PFSK-1 (cell line): ENCODE measurements around the gene NDUFS7. TPM values are rescaled to one million over a fixed set of nuclear protein-coding genes. Genes with fewer than 3 reads are reported as not detected.

Source experiments
- FOXP2 ChIP-seq: optimal IDR thresholded peaks from 2 replicates; pipeline ENCODE3; 2011; ENCODE audit warnings: borderline replicate concordance, control low read depth, inconsistent platforms; ENCODE audit not compliant: insufficient read depth; ENCODE audit errors: extremely low read length, extremely low read depth
- POLR2AphosphoS5 ChIP-seq: IDR thresholded peaks from 2 replicates; pipeline ENCODE4 v1.6.1; 2012; ENCODE audit warnings: low read depth, mild to moderate bottlenecking, control low read depth, low read length, moderate library complexity
- SIN3A ChIP-seq: IDR thresholded peaks from 2 replicates; pipeline ENCODE4 v1.6.1; 2012; ENCODE audit warnings: mild to moderate bottlenecking, low read length, moderate library complexity, borderline replicate concordance; ENCODE audit not compliant: insufficient read depth
- TAF1 ChIP-seq: IDR thresholded peaks from 2 replicates; pipeline ENCODE4 v1.6.1; 2012; ENCODE audit warnings: low read length, control low read depth, borderline replicate concordance; ENCODE audit not compliant: insufficient read depth
- polyA plus RNA-seq: library from polyadenylated mRNA; unstranded; fragments of >200 nt; gene quantifications from one replicate; pipeline ENCODE4 v1.2.1, GENCODE V29; 2012; ENCODE audit warnings: low read depth, missing spikeins; ENCODE audit not compliant: insufficient read length
- TF ChIP-seq, protein P1 (sequence below), 2 experiments: IDR thresholded peaks; 2 replicates each; pipeline versions ENCODE4 v1.6.1 to v1.8.0; 2011 to 2012; ENCODE audit warnings: low read depth in 2 of 2, low read length in 2 of 2, control low read depth in 1 of 2, inconsistent platforms in 1 of 2, mild to moderate bottlenecking in 1 of 2, moderate library complexity in 1 of 2; ENCODE audit not compliant: insufficient read depth in 1 of 2

NDUFS7 gene
- 475 TPM for polyA plus RNA-seq

DNA sequence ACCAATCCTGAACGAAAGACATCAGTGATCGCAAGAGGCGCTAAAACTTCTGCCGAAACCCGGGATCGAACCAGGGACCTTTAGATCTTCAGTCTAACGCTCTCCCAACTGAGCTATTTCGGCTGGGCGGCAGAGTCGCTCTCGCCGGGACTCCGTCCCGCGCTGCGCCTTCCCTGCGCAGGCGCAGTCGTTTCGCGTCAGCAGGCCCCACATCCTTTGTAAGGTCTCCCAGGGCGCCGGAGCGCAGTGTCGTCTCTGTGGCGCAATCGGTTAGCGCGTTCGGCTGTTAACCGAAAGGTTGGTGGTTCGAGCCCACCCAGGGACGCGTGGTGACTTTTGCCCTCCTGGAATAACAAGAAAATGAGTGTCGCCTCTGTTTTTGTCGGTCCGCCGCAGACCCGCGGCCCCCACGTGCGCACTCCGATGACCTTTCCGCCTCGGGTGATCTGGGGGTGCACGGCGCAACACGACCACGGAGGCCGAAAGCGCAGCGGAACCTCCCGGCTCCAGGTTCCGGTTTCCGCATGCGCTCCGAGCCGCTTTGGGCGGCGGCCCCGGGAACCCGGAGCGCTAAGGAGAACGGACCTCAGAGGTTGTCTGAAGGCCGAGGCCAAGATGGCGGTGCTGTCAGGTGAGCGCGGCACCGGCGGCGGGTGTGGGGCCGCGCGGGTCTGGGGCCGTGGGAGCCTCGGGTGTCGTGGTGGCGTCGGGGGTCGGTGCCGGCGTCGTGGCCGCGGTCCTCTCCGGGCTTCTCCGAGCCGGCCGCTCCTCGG is at the start of gene NDUFS7:
Gene NDUFS7 (plus strand): TSS at position 596 of the 773 bp plus-strand sequence. CDS start 20 bp downstream, at position 616.
- TF ChIP-seq TAF1 (peak; percentile 88), POLR2AphosphoS5 (0 out of 2 replicates have a peak, but pooled peaks have one; percentile 48), FOXP2 (peak; percentile 91)
- TF ChIP-seq, protein P1, sequence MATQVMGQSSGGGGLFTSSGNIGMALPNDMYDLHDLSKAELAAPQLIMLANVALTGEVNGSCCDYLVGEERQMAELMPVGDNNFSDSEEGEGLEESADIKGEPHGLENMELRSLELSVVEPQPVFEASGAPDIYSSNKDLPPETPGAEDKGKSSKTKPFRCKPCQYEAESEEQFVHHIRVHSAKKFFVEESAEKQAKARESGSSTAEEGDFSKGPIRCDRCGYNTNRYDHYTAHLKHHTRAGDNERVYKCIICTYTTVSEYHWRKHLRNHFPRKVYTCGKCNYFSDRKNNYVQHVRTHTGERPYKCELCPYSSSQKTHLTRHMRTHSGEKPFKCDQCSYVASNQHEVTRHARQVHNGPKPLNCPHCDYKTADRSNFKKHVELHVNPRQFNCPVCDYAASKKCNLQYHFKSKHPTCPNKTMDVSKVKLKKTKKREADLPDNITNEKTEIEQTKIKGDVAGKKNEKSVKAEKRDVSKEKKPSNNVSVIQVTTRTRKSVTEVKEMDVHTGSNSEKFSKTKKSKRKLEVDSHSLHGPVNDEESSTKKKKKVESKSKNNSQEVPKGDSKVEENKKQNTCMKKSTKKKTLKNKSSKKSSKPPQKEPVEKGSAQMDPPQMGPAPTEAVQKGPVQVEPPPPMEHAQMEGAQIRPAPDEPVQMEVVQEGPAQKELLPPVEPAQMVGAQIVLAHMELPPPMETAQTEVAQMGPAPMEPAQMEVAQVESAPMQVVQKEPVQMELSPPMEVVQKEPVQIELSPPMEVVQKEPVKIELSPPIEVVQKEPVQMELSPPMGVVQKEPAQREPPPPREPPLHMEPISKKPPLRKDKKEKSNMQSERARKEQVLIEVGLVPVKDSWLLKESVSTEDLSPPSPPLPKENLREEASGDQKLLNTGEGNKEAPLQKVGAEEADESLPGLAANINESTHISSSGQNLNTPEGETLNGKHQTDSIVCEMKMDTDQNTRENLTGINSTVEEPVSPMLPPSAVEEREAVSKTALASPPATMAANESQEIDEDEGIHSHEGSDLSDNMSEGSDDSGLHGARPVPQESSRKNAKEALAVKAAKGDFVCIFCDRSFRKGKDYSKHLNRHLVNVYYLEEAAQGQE (IDR thresholded peaks at IDR 0.05; ENCODE audit: insufficient read depth in 1 of 2, low read depth in 2 of 2, low read length in 2 of 2) = no peak; a peak in 1 of 4 replicates

DNA sequence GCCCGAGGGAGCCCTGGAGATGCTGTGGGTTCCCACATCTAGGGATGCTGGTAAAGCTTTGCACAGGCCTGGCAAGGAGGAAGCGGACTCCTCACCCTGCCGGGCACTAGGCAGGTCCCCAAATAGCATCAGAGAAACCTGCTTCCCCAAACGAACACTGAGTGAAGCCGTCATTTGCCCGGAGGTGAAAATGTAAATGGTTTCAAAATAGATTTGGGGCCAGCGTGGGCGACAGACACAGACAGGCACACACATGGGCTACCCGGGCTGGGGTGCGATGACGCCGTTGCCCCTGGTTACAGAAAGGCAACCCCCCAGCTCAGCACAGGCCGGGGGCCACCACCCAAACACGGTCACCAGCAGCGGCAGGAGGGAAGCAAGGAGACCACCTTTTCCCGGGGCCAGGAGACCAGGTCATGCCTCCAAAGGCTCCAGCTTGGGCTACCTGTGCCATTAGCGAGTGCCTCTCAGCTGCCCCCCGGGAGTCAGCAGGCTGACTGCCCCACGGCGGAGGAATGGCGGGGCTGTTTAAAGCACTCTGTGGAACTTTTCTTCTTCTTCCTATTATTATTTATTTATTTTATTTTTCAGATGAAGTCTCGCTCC is 47.5 kb upstream of the NDUFS7 start:
- no peak for TF ChIP-seq FOXP2
- TF ChIP-seq POLR2AphosphoS5 = no peak
- no peak for TF ChIP-seq TAF1
- TF ChIP-seq SIN3A = no peak
- TF ChIP-seq, protein P1 (IDR thresholded peaks at IDR 0.05; ENCODE audit: insufficient read depth in 1 of 2, low read depth in 2 of 2, low read length in 2 of 2) = no peak

DNA sequence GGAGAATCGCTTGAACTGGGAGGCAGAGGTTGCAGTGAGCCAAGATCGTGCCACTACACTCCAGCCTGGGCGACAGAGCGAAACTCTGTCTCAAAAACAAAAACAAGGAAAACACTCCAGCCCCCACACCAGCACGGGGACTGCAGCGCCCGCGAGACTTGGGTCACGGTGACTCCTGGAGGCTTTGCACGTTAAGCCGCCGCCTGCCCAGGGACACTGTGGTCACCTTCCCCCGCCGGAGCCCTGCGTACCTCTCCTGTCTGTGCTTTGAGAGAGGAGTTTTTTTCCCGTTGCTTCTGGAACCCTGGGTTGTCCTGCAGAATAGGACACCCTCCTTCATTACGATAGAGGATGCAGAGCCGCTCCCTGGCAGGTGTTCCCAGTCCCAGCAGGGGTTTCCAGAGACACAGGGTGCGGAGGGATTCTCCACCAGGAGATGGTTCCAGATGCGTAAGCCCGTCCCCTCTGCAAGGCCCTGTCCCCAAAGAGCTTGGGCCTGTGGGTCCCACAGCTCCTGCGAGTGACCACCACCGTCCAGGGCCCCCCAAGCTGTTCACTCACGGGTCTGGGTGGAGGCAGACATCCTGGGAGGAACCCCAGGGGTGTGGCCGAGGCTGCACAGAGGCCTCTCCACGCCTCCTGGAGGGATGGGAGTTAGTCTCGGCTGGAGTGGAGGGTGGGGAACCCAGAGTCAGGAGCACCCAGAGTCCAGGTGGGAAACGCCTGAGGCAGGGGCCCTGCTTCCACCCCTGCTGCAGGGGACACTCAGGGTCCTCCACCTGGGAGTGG is 42.8 kb upstream of the NDUFS7 start:
- no peak for TF ChIP-seq FOXP2

DNA sequence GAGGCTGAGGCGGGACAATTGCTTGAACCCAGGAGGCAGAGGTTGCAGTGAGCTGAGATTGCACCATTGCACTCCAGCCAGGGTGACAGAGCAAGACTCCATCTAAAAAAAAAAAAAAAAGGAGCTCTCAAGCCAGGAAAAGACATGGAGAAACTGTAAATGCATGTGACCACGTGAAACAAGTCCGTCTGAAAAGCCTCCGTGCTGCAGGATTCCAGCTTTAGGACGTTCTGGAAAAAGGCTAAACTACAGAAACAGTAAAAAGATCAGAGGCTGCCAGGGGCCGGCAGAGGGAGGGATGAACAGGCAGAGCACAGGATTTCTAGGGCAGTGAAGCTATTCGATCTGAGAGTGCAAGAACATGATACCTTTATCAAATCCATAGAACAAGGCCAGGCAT is 40.7 kb upstream of the NDUFS7 start:
- TF ChIP-seq TAF1 (no peak), SIN3A (no peak), POLR2AphosphoS5 (no peak), FOXP2 (no peak)
- TF ChIP-seq, protein P1 (IDR thresholded peaks at IDR 0.05; ENCODE audit: insufficient read depth in 1 of 2, low read depth in 2 of 2, low read length in 2 of 2) = no peak

DNA sequence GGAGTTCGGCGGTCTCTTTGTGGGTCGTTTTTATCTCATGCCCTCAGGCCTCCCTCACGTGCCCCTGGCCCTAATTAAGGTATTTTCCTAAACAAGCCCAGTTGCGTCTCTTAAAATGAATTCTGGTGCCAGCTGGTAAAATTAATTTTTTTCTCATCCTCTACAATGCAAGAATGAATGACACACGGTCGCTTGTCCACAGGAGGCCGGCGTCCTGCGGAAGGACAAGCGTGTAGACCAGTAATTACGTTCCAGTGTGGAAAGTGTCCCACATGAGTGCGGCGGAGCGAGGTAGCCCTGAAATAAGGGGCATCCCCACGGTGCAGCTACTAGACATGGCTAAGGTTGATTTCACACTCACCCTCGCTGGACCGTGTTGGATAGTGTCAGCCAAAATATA is 34.5 kb upstream of the NDUFS7 start:
- TF ChIP-seq TAF1 = no peak
- TF ChIP-seq, protein P1 (IDR thresholded peaks at IDR 0.05; ENCODE audit: insufficient read depth in 1 of 2, low read depth in 2 of 2, low read length in 2 of 2) = no peak
- TF ChIP-seq POLR2AphosphoS5 = no peak
- TF ChIP-seq SIN3A = no peak
- TF ChIP-seq FOXP2 = no peak
